Vagina (tissue), 2 donors: Measurements from ENCODE around the gene SELENOV.

Experiments used
- POLR2A ChIP-seq, 2 donors: fragments of 450-650 bp; IDR thresholded peaks; one replicate each; pipeline ENCODE4 v1.6.1; 2017; ENCODE audit warnings: antibody characterized with exemption in 2 of 2, mild to moderate bottlenecking in 2 of 2, moderate library complexity in 2 of 2
- POLR2AphosphoS5 ChIP-seq, 2 donors: sonication (generic); formaldehyde crosslinking; IDR thresholded peaks; one replicate each; pipeline ENCODE4 v1.9.0; 2017; ENCODE audit warnings: antibody characterized with exemption in 2 of 2, mild to moderate bottlenecking in 2 of 2, low read depth in 1 of 2; ENCODE audit not compliant: insufficient read depth in 1 of 2

DNA sequence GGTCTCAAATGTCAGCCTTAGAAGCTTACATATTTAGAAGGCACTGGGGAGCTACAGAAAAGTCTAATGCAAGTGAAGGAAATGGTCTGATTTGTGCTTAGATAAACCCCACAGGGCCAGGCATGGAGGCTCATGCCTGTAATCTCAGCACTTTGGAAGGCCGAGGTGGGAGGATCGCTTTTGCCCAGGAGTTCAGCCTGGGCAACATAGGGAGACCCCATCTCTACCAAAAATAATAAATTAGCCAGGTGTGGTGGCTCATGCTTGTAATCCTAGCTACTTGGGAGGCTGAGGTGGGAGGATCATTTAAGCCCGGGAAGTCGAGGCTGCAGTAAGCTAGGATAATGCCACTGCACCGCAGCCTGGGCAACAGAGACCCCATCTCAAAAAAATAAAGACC lies 18.9 kb upstream of the SELENOV start:
- TF ChIP-seq POLR2AphosphoS5 (IDR thresholded peaks at IDR 0.05; ENCODE audit: insufficient read depth in 1 of 2, low read depth in 1 of 2) (no peak), POLR2A (IDR thresholded peaks at IDR 0.05) (no peak)
